NCI-H1048 (cell line): Measurements from ENCODE around the gene ARHGAP27.
A peak's percentile ranks its signal among the peaks of the same experiment; 100 is the strongest.
"Not testable (repeated sequence)": the region's sequence is repeated elsewhere in the genome, so short reads cannot be mapped to it uniquely, and the experiment has no call there.

Experiments
- DNase-seq: peaks from one replicate; lab custom pipeline; 2025; lab: John Stamatoyannopoulos, UW

ARHGAP27 gene

GRCh38 chr17:45446872-45447625 is 14.4 kb upstream of the ARHGAP27 start:
- not testable (repeated sequence) for DNase-seq

GRCh38 chr17:45445901-45446743 is 13.5 kb upstream of the ARHGAP27 start:
- DNase-seq, result not testable (repeated sequence)

- DNase-seq, result not testable (repeated sequence)
Observed at GRCh38 chr17:45444856-45445820, 12.5 kb upstream of the ARHGAP27 start.

- DNase-seq, result not testable (repeated sequence)
Observed at GRCh38 chr17:45444301-45444700, 11.6 kb upstream of the ARHGAP27 start.

- DNase-seq, result not testable (repeated sequence)
Observed at GRCh38 chr17:45443371-45444260, 10.9 kb upstream of the ARHGAP27 start.

GRCh38 chr17:45441526-45442310 is 9.0 kb upstream of the ARHGAP27 start:
- DNase-seq, result no peak

- not testable (repeated sequence) for DNase-seq
Observed at GRCh38 chr17:45440839-45441515, 8.3 kb upstream of the ARHGAP27 start.

GRCh38 chr17:45440161-45440778 is 7.6 kb upstream of the ARHGAP27 start:
- DNase-seq, result no peak

GRCh38 chr17:45438931-45439610 is 6.4 kb upstream of the ARHGAP27 start:
- DNase-seq, result no peak

- no peak for DNase-seq
Observed at GRCh38 chr17:45437465-45438283, 5.0 kb upstream of the ARHGAP27 start.

- DNase-seq, result no peak
Observed at GRCh38 chr17:45436625-45437464, 4.2 kb upstream of the ARHGAP27 start.

GRCh38 chr17:45436161-45436560 is 3.5 kb upstream of the ARHGAP27 start:
- no peak for DNase-seq

GRCh38 chr17:45435481-45435880 is 2.8 kb upstream of the ARHGAP27 start:
- DNase-seq, result no peak

GRCh38 chr17:45433159-45433535 is 477 bp upstream of the ARHGAP27 start:
- no peak for DNase-seq

GRCh38 chr17:45431531-45432404 is 902 bp downstream of the ARHGAP27 start:
- DNase-seq, result peak; percentile 68
